COLO668 (cell line): Measurements from ENCODE around the gene SERPINB13.

ENCODE experiments used
- DNase-seq: peaks from one replicate; lab custom pipeline; 2025; ENCODE audit not compliant: unreplicated experiment; lab: John Stamatoyannopoulos, UW

SERPINB13 gene

DNA sequence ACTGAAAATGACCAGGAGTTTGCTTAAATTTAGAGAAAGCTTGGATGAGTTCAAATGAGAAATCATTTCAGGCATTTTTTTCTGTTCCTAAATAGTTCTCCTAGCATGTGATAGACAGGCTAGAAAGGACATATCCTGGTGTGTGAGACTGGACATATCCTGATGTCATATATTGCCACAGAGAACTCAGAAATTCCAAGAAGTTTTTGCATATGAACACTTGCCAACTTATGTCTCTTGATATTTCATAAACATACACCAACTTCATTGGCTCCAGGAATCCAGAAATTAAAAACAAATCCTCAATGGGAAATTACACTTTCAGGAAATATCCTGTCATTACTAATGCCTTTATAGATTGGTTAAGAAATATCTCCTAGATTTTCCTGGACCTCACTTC lies 59.8 kb downstream of the SERPINB13 start:
- no peak for DNase-seq

DNA sequence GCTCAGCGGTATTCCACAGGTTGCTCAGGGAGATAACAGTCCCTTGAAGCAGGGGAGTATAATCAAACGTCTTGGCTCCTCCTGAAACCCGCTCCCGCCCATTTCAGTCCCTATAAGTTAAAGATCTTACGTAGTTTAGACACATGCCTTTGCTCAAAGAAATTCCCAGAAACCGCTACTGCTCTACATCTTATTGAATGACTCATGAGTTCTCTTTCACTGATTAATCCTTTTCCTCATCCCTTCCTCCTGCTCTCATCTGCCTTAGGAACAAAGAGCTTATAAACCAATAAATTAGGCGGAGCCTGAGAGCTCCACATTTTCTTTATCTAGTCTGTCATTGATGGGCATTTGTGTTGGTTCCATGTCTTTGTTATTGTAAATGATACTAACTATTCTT lies 61.1 kb downstream of the SERPINB13 start:
- DNase-seq: no peak
